Measurements from ENCODE around the gene P2RY14.
"Not testable (repeated sequence)": the region's sequence is repeated elsewhere in the genome, so short reads cannot be mapped to it uniquely, and the experiment has no call there.

Gene P2RY14

DNA sequence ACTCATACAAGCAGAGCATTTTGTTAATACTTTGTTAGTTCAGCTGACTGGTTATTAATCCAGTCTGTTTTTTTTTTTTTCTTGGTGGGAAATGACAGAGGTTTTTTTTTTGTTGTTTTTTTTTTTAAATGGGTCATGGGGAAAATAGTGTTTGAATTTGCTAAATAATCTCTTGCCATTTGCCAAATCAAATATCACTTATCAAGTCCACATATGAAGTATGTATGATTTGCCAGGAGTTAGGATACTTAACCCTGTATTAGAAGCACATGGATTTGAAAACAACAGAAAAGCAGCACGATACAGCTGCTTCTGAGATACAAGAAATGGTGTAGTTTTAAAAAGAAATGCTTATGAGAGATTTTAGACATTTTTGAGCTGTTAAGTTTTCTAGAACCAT is 21.6 kb downstream of the P2RY14 start:
- no peak for DNase-seq

DNA sequence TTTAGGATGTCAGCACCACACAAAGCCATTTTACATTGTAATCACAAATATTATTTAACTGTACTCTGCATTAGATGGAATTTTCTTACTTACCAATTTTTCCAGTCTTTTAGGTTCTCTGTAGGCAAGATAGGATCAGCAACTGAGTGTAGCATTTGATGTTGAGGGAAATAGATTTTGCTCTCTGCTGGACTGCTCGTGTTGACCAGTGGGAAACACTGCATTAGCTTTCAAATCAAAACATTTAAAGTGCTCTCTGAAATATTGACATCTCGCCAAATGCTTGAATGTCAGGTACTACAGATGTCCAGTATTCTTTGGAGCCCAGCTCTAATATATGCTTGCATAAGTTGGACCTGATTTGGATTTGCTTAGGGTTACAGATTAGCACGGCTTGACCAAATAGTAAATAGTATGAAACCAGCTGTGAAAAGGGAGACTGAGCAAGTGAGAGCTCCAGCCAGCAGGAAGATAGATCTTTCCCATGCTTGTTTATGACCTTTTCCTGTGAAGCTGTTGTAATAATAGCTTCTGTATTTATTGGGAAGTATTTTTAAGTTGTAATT is 29.5 kb downstream of the P2RY14 start:
- no peak for DNase-seq

DNA sequence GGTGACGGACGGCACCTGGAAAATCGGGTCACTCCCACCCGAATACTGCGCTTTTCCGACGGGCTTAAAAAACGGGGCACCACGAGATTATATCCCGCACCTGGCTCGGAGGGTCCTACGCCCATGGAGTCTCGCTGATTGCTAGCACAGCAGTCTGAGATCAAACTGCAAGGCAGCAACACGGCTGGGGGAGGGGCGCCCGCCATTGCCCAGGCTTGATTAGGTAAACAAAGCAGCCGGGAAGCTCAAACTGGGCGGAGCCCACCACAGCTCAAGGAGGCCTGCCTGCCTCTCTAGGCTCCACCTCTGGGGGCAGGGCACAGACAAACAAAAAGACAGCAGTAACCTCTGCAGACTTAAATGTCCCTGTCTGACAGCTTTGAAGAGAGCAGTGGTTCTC is 36.3 kb downstream of the P2RY14 start:
- DNase-seq = not testable (repeated sequence)

DNA sequence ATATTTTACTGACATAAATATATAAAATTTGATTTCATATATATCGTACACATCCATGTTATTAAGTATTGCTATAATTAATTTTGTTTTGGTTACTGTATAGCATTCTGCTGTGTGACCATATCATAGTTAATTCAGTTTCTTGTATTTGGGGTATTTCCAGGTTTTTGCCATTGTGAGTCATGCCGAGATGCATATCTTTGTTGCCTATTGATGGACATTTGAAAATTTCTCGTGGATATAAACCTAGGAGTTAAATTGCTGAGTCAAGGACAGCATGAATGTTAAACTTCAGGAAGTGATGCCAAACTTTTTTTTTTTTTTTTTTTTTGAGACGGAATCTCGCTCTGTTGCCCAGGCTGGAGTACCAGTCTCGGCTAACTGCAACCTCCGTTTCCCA is 41.6 kb downstream of the P2RY14 start:
- DNase-seq = no peak

DNA sequence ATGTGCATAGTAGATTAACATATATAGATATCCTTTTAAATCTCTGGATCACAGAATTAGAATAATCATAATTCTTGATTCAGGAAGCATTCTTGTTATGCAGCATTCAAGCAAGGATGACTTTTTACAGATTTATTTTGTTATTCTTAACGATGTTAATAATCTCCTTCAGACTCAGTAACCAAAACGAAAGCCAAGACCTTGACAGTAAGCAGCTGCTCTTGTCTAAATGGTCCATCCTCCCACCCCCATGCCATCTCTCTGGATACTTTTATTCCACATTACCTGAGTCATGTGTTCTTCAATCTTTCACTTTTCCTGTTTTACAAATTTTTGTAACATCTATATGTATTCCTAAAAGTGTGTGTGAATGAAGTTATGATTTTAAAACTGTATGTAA is 42.0 kb downstream of the P2RY14 start:
- DNase-seq = no peak

DNA sequence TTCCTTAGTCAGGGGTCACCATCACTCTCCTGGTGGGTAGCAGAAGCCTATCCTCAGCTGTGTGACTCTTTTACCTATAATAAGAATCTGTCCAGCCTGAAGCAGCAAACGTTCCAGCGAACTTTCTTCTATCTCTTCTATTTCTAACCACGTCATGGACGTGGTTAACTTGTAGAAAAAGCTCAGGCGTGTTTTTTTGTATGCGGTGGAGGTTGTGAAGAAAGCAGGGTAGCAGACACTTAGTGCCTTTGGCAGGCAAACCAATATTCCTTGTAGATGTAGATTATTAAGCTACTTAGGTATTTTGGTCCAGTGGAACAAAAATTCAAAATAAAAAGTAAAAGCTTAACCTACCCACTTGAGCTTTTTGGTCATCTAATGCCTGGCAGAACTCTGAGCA is 43.5 kb downstream of the P2RY14 start:
- DNase-seq = no peak

DNA sequence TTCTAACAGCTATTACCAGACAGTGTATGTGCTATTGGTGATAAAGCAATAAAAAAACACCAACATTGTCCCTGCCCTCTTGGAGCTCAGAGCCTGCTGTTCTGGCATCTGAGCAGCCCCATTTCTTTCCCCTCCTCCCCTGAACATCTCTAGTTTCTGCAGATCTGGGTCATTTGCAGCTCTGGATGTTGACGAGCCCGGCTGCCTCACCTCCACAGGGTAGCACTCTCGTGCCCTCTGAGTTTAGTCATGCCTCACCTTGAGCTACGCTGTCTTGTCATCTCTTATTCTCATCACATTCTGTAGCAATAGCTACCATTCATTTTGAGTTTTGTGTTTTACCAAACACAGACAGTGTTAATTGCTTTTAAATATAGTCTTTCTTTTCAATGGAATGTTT is 45.4 kb downstream of the P2RY14 start:
- DNase-seq = no peak

DNA sequence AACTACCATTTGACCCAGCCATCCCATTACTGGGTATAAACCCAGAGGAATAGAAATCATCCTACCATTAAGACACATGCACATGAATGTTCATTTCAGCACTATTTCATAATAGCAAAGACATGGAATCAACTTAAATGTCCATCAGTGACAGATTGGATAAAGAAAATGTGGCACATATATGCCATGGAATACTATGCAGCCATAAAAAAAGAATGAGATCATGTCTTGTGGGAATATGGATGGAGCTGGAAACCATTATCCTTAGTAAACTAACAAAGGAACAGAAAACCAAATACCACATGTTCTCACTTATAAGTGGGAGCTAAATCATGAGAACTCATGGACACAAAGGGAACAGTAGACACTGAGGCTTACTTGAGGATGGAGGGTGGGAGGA is 45.9 kb downstream of the P2RY14 start:
- DNase-seq = not testable (repeated sequence)

DNA sequence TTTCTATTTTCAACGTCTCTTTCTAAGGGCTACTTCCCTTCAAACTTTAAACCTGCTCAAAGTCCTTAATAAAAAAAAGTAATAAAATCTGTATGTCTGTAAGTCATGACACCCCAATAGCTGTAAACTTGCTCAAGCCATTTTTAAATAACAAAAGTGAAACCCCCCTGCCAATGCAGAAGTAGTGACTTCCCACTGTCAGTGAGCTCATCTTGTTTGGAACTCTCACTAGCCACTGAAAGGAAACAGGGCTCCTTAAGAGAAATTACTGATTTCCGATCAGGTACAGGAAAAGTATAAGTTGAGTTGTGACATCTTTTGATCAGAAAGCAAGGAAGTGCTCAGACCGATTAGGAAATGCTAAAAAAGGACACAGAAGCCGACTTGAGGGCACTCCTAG is 47.7 kb downstream of the P2RY14 start:
- DNase-seq = peak; percentile 14

DNA sequence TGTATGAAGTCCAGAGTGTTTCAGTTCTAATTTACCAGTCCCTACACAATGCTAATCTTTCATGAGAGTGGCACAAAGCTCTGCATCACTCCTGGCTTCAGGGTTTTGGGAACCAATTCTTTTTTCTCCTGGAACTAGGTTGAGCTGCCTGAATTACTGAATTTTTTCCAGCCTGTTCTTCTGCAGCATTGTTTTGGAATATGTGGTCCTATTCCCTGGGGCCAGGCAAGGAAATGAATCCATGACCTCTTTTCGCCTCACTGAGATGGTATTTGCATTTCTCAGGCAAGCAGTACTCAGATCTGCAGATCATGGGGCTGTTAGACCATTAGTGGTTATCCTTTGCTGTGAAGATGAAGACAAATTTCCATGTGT is 49.7 kb downstream of the P2RY14 start:
- DNase-seq = no peak

DNA sequence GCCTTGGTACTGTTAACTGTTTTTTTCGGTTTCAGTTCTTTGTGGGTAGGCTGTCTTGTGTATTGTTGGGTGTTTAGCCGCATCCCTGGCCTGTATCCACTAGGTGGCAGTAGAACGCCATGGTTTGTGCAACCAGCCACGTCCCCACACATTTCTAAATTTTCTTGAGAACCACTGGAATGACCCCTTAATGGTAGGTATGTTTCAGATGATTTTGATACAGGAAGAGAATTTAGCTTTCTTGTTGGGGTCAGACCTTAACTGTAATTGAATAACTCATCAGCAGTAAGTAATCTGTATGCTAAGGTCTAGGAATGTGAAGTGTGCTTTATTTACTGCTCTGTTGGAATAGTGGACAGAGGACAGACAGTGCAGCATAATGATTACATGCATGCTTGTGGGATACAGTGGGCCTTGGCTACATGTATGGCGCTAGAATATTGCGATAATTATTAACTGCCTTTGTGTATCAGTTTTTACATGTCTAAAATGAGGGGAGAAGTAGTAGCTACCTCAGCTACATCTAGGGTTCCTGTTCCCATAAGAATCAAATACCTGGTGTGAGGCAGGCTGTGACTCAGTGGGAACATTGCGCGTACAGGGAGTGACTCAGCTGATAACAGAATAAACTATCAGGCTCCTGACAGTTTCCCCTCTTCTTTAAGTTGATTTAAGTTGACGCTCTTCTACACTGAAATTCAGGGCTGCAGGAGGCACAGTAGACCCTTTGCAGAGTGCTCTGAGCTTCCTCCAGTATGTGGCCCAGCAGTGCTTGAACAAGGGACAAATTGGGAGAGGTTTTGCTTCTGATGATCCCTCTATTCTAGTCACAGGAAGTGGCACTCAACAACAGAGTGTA is 50.3 kb downstream of the P2RY14 start:
- DNase-seq = peak; percentile 82

DNA sequence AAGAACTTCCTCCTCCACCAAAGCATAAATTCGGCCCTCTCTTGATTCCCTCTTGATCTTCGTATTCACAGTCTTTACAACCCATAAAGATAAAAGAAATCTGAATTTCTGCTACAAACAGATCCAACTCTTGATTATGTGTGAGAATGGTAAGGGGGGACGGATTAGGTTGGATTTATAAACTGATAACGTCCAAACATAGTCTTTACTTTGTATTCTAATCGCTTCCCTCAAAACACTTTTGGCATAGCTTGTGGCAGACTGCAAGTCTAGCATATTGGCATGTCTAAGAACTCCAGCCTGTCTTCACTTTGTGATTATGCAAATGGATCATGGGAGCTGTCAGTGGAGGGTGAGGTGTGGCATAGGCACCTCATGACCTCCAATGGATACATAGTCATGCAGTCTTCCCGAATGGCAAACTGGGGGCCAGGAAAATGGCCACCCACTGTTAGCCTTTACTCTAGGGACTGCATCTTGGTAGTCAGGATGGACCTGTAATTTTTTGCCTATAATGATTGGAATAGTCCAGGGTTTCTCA is 51.0 kb downstream of the P2RY14 start:
- DNase-seq = peak; percentile 30

DNA sequence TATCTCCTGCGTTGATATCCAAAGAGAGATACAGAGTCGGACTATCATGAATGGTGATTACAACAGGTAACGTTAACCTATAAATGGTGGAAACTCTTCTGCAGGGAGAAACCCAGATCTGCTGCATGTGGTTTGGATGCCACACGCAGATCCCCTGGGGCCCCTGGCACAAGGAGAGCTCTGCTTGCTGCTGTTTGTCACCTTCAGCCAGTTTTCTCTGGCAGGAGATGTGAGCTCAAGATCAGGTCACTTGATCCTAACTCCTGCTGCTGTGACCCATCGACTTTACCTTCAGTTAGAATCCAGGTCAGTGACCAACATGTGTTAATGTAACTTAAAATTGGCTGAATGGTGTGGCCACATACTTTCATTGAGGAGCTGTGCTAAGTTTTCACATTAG is 51.5 kb downstream of the P2RY14 start:
- DNase-seq = no peak

DNA sequence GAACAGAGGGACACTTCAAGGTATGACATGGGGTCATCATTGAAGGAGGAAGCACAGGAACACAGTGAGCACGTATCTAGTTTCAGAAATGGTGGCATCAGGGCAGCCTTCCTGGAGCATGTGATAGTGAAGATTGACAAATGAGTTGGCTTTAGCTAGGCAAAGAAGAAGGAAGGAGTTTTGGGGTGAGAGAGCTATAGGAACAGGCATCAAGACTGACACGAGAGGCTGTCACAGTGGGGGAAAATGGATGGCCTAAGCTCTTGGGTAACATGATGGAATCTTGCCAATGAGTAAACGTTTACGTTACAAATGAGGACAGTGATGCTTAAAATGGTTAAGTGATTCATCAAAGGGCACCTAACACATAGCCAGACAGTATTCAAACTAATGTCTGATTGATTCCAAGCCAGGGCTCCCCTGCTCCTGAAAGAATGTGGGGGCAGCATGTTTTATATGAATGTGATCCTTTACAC is 52.2 kb downstream of the P2RY14 start:
- no peak for DNase-seq

DNA sequence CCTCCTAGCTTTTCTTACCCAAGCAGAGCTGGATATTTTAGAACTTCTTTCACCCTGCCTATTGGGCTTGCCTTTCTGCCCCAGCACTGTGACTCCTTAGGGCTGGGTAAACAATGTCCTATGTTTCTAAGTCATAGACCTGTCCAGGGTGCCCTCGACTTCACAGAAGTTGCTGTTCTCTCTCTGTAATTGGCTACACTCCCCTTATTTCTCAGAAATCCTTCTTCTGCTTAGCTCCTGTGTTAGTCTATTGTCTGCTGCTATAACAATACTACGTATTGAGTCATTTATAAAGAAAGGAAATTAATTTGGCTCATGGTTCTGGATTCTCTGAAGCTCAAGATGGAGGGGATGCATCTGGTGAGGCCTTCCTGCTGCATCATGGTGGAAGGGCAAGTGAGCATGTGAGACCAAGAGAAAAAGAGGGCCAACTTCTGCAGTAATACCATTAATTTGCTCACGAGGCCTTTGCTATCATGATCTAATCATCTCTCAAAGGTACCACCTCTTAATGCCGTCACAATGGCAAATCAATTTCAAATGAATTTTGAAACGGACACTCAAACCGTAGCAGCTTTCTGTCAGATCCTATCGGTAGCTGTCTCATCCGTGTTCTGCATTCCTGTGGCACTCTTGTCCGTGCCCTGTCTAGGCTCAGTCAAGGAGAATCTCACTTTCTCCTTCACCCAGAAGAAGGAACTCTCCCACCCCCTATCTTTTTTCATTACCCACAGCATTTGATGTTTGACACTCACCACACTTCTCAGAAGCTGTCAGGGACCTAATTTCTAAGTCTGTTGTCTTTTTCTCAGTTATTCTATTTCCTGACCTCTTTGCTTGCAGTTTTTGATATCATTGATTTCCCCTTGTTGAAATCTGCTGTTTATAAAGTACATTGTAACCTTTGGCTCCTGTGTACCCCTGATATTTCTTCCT is 53.0 kb downstream of the P2RY14 start:
- DNase-seq = no peak

DNA sequence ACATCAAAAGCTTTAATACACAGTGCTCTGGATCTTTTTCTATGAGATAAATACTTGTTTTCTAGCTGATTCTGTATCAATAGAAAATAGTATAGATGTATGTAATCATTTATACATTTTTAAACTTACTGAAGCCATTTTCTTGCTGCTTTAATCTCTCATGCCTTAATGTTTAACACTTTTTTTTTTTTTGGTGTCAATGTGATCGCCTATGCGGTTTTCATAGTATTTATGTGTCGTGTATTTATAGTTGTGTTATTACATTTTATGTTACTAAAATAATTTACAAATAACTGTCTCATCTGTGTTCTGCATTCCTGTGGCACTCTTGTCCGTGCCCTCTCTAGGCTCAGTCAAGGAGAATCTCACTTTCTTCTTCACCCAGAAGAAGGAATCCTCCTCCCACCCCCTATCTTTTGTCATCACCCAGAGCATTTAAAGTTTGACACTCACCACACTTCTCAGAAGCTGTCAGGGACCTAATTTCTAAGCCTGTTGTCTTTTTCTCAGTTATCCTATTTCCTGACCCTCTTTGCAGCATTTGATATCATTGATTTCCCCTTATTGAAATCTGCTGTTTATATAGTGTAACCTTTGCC is 54.0 kb downstream of the P2RY14 start:
- DNase-seq = no peak

DNA sequence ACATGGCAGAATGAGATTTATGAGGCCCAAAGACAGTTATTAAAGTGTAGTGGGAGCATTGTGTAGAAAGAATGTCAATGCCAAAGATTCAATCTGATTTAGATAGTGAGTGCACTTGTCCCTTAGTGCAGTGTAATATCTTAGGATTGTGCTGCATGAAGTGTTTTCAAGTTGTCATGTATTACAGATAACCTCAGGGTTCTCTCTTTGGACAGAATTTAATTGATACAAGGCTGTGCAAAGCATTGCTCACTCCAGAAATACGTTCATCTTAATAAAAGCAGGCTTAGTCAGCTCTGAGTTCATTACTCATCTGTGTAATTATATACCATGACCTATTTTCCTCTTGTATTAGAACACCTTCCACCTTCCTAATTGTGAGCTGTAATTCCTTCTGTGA is 59.3 kb downstream of the P2RY14 start:
- DNase-seq = no peak

DNA sequence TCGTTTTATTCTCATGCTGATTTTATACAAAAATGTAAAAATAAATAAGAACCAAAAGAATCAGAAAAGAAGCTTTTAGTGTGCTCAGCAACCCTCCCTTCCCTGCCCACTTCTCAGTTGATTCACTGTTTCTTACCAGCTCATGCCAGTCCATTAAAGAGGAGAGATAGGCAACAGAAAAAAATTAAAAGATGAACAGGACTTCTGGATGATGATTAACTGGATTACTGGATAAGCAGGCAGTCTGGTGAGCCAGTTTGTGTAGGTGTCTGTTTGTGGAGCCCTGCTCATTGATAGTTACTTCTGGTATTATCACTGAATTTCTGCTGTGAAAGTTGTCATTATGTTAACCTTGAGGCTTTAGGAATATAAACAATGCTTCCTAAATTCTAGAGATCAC is 60.2 kb downstream of the P2RY14 start:
- no peak for DNase-seq

DNA sequence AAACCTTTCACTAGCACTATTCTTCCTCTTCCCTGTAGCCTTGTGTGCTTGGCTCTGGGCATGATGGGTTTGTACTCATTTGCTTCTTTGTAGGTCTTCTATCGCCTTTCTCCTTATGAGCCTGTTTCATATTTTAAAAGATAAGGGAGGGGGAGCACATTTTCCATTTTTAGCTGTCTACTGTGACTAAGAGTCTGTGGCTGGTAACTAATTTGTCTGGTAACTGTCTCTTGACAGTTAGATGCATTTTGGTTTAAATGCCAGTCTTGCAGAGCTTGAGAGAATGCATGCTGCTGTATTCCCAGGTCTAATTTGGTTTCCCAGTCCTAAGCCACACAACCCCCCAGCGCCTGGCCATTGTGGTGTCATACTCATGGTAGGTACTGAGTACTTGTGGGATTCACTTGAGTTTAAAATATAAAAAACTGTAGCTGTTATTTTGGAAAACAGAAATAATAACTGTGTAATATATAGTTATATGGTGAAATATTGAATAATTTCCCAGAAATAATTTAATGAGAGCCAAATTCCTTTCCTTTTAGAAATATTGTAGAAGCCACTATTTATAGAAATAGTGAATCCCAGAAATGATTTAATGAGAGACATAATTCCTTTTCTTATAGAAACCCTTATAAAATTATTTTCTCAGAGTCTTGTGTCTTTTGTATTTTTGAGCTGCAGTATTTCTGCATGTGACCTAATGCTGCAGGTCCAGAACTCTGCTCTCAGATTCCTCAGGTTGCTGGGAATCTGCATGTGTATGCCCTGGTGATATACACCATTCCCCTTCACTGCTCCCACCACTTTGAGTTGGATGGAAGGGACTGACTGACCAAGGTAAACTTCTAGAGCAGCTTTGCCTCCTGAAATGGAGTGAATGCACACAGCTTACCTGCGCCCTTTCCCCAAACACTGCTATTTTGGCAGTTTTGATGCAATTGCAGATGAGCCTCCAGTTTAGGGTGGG is 61.4 kb downstream of the P2RY14 start:
- DNase-seq = no peak

DNA sequence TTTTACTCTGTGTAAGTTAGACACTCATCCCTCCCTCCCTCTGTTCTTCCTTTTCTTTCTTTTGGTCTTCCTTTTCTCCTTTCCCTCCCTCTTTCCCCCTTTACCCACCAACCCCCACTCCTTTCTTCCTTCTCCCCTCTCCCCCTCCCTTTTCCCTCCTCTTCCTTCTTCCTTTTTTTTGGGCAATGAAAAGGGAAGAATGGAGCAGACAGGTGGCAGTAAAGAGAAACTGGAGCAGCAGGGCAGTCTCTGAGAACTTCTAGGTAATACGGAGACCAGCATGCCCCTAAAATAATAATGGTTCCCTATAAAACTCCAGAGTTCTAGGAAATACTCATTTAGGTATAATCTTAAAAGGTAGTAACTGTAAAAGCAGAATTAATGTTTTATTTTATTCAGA is 63.9 kb downstream of the P2RY14 start:
- DNase-seq = no peak

DNA sequence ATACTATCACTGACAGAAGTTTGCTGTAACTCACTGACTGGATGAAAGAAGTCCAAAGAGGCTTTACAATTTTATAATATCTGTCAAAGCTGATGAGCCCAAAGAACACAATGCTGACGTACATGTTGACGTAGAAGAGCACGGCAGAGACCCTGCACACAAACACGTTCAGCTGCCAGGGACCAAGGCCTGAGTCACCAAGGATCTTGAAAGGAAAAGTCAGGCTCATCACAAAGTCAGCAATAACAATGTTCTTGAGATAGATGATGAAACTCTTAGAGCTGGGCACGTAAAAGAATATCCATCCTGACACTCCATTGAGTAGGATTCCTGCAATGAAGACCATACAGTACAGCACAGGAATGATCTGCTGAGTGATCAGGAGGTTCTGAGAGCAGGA is 64.5 kb downstream of the P2RY14 start:
- DNase-seq = no peak

DNA sequence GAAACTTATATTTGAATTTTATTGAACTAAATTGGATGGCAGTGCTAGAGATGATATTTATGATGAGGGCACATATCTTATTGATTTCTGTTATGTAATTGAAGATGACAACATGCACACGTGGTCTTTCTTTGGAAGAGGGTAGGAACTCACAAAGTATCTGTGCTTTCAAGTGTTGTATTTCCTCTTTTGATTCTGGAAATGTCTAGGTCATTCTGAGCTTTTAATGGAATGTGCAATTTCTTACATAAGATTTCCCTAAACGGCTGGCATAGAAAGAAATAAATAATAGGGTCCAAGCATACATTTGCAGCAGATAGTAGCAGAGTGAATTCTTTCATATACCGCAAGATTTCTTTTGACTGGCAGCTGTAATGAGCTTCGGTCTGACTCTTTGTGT is 65.2 kb downstream of the P2RY14 start:
- no peak for DNase-seq
